ENCODE results near the gene MEGF9. TPM values are rescaled to one million over a fixed set of nuclear protein-coding genes. Genes with fewer than 3 reads are reported as not detected.

MEGF9 gene
- total RNA-seq, 1 donor from 2014 or later: 4.7 TPM

DNA sequence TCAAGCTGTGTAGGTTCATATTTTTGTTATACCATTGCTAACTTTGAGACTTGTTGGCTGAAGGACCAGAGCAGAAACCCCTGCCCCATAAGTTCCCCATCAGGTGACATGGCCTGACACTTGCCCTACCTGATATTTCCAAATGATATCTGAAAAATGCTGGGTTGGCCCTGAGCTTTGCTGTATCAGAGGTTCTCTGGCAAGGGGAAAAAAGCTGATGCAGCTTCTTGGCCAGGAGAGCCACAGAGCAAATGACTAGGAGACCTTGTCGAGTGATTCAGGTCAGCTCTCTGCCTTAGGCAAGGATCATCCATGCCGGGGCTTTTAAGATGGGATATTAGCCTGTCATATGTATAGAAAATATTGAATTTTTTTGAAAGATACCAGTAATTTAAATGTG lies 2.9 kb upstream of the MEGF9 start:
- TF ChIP-seq, protein P1, sequence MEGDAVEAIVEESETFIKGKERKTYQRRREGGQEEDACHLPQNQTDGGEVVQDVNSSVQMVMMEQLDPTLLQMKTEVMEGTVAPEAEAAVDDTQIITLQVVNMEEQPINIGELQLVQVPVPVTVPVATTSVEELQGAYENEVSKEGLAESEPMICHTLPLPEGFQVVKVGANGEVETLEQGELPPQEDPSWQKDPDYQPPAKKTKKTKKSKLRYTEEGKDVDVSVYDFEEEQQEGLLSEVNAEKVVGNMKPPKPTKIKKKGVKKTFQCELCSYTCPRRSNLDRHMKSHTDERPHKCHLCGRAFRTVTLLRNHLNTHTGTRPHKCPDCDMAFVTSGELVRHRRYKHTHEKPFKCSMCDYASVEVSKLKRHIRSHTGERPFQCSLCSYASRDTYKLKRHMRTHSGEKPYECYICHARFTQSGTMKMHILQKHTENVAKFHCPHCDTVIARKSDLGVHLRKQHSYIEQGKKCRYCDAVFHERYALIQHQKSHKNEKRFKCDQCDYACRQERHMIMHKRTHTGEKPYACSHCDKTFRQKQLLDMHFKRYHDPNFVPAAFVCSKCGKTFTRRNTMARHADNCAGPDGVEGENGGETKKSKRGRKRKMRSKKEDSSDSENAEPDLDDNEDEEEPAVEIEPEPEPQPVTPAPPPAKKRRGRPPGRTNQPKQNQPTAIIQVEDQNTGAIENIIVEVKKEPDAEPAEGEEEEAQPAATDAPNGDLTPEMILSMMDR (IDR thresholded peaks at IDR 0.05; ENCODE audit: insufficient read depth, low read length, severe bottlenecking): no peak
- Histone ChIP-seq H3K4me3 (ENCODE audit: low read depth, low read length) (no peak overlapping the region), H3K36me3 (ENCODE audit: control insufficient read depth, insufficient read depth, low read length) (no peaks in the 10 kb centered on the region), H3K27me3 (ENCODE audit: control insufficient read depth, insufficient read depth, low read length) (no peaks in the 10 kb centered on the region)
- FAIRE-seq (no peak), DNase-seq (ENCODE audit: low read depth) (no peak)

DNA sequence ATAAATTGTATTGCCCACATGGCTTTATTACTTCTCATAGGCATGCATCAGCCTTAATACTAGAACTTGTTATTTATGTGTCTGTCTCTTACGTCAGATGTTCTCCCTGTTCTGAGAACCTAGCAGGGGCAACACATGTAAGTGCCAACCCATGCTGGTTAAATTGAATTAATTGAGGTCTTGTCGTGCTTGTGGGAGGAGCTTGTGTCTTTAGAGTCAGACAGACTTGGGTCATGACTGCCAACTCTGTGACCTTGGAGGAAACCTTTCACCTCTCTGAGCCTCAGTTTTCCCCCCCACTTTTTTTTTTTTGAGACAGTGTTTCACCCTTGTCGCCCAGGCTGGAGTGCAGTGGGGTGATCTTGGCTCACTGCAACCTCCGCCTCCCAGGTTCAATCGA lies 2.2 kb upstream of the MEGF9 start:
- DNase-seq (ENCODE audit: low read depth): no peak
- Histone ChIP-seq H3K4me3 (ENCODE audit: low read depth, low read length) (no peak overlapping the region), H3K27me3 (ENCODE audit: control insufficient read depth, insufficient read depth, low read length) (no peaks in the 10 kb centered on the region), H3K36me3 (ENCODE audit: control insufficient read depth, insufficient read depth, low read length) (no peaks in the 10 kb centered on the region)
- TF ChIP-seq, protein P1 (IDR thresholded peaks at IDR 0.05; ENCODE audit: insufficient read depth, low read length, severe bottlenecking): no peak
- FAIRE-seq: no peak

- H3K4me3 ChIP-seq (ENCODE audit: low read depth, low read length): no peak overlapping the region
- no peaks in the 10 kb centered on the region for H3K36me3 ChIP-seq (ENCODE audit: control insufficient read depth, insufficient read depth, low read length)
- FAIRE-seq: no peak
- TF ChIP-seq, protein P1 (IDR thresholded peaks at IDR 0.05; ENCODE audit: insufficient read depth, low read length, severe bottlenecking): no peak
- H3K27me3 ChIP-seq (ENCODE audit: control insufficient read depth, insufficient read depth, low read length): no peaks in the 10 kb centered on the region
- DNase-seq (ENCODE audit: low read depth): peak; percentile 43
These were observed 1.2 kb upstream of the MEGF9 start for GRCh38 chr9:120715389-120715924.

- TF ChIP-seq, protein P1 (IDR thresholded peaks at IDR 0.05; ENCODE audit: insufficient read depth, low read length, severe bottlenecking): no peak
- no peaks in the 10 kb centered on the region for H3K27me3 ChIP-seq (ENCODE audit: control insufficient read depth, insufficient read depth, low read length)
- DNase-seq (ENCODE audit: low read depth) (no peak), FAIRE-seq (no peak)
- H3K36me3 ChIP-seq (ENCODE audit: control insufficient read depth, insufficient read depth, low read length): no peaks in the 10 kb centered on the region
- H3K4me3 ChIP-seq (ENCODE audit: low read depth, low read length): peak overlapping the region; percentile 92
These were observed 647 bp upstream of the MEGF9 start for GRCh38 chr9:120714846-120715388.

DNA sequence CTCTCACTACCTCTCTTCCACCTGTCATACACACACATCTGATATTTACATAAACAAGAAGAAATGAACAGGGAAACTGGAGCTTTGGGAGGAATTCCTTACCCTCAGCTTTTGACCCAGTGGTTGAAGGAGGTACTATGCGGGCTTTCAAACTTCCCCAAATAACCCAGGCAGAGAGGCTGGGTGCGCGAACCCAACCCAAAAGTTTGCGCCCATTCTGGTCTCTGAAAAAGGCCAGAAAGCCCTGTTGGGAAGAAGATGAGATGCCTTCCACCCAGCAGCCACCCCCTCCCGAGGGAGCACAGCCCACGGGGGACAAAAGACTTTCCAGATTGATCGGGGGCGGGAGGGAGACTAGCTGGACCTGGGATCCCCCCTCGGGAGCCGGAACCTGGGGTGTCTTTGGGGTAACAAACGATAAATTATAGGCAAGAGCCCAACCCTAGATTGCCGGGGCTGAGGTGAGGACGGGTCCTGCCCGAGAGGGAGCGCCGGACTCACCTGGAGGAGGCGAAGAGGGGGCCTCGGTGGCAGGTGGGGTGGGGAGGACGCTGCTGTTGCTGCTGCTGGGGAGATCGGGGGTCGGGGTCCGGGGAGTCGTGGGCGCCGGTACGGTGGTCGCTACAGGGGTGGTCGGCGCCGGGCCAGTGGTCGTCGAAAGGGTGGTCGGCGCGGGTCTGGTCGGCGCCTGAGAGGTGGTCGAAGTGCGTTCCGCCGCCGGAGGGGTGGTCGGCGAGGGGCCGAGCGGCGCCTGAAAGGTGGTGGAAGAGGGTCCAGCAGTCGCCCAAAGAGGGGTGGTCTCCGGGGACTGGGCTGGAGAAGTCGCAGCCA lies 798 bp downstream of the MEGF9 start:
- DNase-seq (ENCODE audit: low read depth): no peak
- no peak for FAIRE-seq
- H3K27me3 ChIP-seq (ENCODE audit: control insufficient read depth, insufficient read depth, low read length): no peaks in the 10 kb centered on the region
- H3K4me3 ChIP-seq (ENCODE audit: low read depth, low read length): peak overlapping the region; percentile 92
- TF ChIP-seq, protein P1 (IDR thresholded peaks at IDR 0.05; ENCODE audit: insufficient read depth, low read length, severe bottlenecking): no peak
- H3K36me3 ChIP-seq (ENCODE audit: control insufficient read depth, insufficient read depth, low read length): no peaks in the 10 kb centered on the region

All from bronchial epithelial cell (primary cell).